ENCODE measurements around the gene GAL3ST2.
"Not testable (repeated sequence)": the region's sequence is repeated elsewhere in the genome, so short reads cannot be mapped to it uniquely, and the experiment has no call there.

- not testable (repeated sequence) for TF ChIP-seq RARB (CRISPR knock-in tag; IDR thresholded peaks at IDR 0.05); ISL1 (CRISPR knock-in tag; IDR thresholded peaks at IDR 0.05); CSRNP3 (CRISPR knock-in tag; IDR thresholded peaks at IDR 0.05); TOX (CRISPR knock-in tag; IDR thresholded peaks at IDR 0.05; ENCODE audit: borderline replicate concordance); PATZ1 (CRISPR knock-in tag; IDR thresholded peaks at IDR 0.05; ENCODE audit: borderline replicate concordance); ESRRG (CRISPR knock-in tag; IDR thresholded peaks at IDR 0.05); ARNTL (CRISPR knock-in tag; IDR thresholded peaks at IDR 0.05; ENCODE audit: borderline replicate concordance, low read depth); GLIS3 (CRISPR knock-in tag; IDR thresholded peaks at IDR 0.05); CREB5 (CRISPR knock-in tag; IDR thresholded peaks at IDR 0.05; ENCODE audit: low read depth); ZFP30 (CRISPR knock-in tag; IDR thresholded peaks at IDR 0.05); ZC3H10 (CRISPR knock-in tag; IDR thresholded peaks at IDR 0.05); ZFP3 (CRISPR knock-in tag; IDR thresholded peaks at IDR 0.05); SNAI2 (CRISPR knock-in tag; IDR thresholded peaks at IDR 0.05)
- TF ChIP-seq, protein P1, sequence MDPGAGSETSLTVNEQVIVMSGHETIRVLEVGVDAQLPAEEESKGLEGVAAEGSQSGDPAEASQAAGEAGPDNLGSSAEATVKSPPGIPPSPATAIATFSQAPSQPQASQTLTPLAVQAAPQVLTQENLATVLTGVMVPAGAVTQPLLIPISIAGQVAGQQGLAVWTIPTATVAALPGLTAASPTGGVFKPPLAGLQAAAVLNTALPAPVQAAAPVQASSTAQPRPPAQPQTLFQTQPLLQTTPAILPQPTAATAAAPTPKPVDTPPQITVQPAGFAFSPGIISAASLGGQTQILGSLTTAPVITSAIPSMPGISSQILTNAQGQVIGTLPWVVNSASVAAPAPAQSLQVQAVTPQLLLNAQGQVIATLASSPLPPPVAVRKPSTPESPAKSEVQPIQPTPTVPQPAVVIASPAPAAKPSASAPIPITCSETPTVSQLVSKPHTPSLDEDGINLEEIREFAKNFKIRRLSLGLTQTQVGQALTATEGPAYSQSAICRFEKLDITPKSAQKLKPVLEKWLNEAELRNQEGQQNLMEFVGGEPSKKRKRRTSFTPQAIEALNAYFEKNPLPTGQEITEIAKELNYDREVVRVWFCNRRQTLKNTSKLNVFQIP (CRISPR knock-in tag; IDR thresholded peaks at IDR 0.05; ENCODE audit: borderline replicate concordance, low read depth): not testable (repeated sequence)
These were observed 14.8 kb downstream of the GAL3ST2 start for GRCh38 chr2:241791385-241791784.

All from SK-N-SH treated with all-trans-retinoic acid at 6 μM for 48 hours (cell line).